ENCODE results near the gene LSM11. TPM values are rescaled to one million over a fixed set of nuclear protein-coding genes. Genes with fewer than 3 reads are reported as not detected.
"Not testable (repeated sequence)": the region's sequence is repeated elsewhere in the genome, so short reads cannot be mapped to it uniquely, and the experiment has no call there.

LSM11 gene
- total RNA-seq, result 1 to 10 TPM; 3.7 to 9.5 (median 4.7) TPM
- long read RNA-seq, donor 1, full-length matches to known transcripts, result 4 of 7 reads
- long read RNA-seq, donor 1, partial matches to known transcripts, result 0 of 7 reads
- long read RNA-seq, donor 1, other reads (novel, unspliced or antisense), result 3 of 7 reads
- long read RNA-seq, donor 2, result 0 reads

- Histone ChIP-seq H3K4me1 (ENCODE audit: low read depth) (peaks cover 16% of the 10 kb centered on the region), H3K4me3 (peak within 1 kb of the TSS; percentile 77), H3K9me3 (no peaks in the 10 kb centered on the region), H3K36me3 (ENCODE audit: low read depth) (no peaks in the 10 kb centered on the region)
- peak; percentile 100 for TF ChIP-seq CTCF (IDR thresholded peaks at IDR 0.05)
- ATAC-seq (peak; percentile 99), DNase-seq (peak; percentile 92 to 96 (median 95))
- intact Hi-C loops (cut with DNase I, micrococcal nuclease), result loop anchor here in 1 of 2 donors (5.0 to 10.0 kb wide), 2 partner anchors 76 to 599 kb away; partner anchors contain the start of gene MED7
These were observed at the start of gene LSM11 for GRCh38 chr5:157743163-157744050. TSS of gene LSM11 (plus strand) at chr5:157743712. CDS start at chr5:157743751, 39 bp downstream.

DNA sequence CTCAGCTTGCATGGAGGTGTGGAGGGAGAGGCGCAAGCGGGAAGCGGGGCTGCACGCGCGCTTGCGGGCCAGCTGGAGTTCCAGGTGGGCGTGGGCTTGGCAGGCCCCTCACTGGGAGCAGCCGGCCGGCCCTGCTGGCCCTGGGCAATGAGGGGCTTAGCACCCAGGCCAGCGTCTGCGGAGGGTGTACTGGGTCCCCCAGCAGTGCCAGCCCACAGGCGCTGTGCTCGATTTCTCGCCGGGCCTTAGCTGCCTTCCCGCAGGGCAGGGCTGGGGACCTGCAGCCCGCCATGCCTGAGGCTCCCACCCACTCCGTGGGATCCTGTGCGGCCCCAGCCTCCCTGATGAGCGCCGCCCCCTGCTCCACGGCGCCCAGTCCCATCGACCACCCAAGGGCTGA lies 49.7 kb upstream of the LSM11 start:
- intact Hi-C loops (cut with DNase I, micrococcal nuclease); H3K4me3 ChIP-seq; ATAC-seq; DNase-seq; H3K36me3 ChIP-seq (ENCODE audit: low read depth); H3K4me1 ChIP-seq (ENCODE audit: low read depth): not testable (repeated sequence)
- peaks cover 13% of the 10 kb centered on the region for H3K9me3 ChIP-seq

DNA sequence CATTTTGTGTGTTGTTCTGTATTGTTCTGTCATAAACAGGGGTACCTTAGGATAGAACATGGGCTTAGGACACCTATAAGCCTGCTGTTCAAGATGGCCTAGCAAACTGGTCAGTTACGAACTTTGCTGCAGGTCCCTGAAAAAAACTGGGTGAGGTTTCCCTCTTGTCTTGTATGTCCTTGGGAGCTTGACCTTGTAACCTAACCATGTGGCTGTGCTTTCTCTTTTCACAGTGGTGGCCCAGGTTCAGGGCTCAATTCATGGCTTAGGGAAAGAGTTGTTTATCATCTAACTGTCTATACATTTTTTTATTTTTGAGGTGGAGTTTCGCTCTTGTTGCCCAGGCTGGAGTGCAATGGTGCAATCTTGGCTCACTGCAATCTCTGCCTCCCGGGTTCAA lies 47.4 kb upstream of the LSM11 start:
- H3K4me1 ChIP-seq (ENCODE audit: low read depth); H3K4me3 ChIP-seq; intact Hi-C loops (cut with DNase I, micrococcal nuclease); DNase-seq; ATAC-seq; H3K36me3 ChIP-seq (ENCODE audit: low read depth): not testable (repeated sequence)
- peaks cover 20% of the 10 kb centered on the region for H3K9me3 ChIP-seq

DNA sequence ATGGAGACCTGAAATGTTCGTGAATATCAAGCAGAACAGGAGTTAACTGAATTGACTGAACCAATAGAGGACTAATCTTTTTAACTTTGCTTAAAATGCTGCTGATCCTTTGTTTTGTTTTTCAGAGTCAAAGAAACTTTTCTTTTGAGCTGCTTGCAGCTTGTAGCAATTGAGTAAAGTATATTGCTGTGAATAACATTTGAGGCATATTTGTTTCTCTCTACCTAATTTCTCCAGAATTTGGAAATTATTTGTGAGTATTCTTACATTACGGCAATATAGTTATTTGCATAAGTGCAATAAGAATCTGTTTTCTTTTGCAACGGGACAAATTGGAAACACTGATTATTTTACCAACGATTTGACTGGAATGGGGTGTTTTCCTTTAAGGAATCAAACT lies 44.8 kb upstream of the LSM11 start:
- ATAC-seq; H3K36me3 ChIP-seq (ENCODE audit: low read depth); H3K4me1 ChIP-seq (ENCODE audit: low read depth); intact Hi-C loops (cut with DNase I, micrococcal nuclease); DNase-seq; H3K4me3 ChIP-seq: not testable (repeated sequence)
- H3K9me3 ChIP-seq, result peaks cover 20% of the 10 kb centered on the region

DNA sequence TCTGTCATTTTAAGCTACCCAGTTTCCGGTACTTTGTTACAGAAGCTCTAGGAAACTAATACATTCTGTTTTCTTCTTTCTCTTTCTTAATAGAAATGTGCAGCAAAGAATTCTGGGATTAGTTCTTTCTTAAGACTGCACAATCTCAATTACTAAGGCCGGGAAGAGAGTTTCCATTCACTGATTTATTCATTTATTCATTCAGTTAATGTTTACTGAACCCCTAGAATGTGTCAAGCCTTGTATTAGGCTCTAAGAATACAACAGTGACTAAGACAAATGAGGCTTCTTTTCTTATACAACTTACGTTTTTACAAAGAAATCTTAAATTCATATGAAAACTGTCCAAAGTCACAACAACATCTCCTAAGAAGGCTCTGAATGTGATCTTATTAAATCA lies 39.8 kb upstream of the LSM11 start:
- TF ChIP-seq CTCF (IDR thresholded peaks at IDR 0.05), result no peak
- intact Hi-C loops (cut with DNase I, micrococcal nuclease), result no loop called here

DNA sequence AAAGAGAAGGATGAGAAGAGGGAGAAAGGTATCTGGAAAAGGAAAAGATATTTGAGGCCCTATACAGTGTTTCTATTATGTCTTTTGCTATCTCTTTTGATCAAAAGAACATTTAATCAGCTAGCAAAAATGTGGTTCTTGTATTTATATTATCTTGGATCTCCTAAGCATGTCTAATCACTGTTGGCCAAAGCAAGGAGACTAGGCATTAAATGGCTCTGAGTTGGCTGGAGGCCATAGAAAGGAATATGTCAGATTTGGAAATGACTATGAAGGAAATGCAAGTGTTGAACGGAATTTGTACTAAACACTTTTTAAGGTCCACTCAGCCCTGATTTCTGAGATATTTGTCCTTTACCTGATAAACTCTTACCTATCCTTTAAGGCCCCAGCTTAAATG lies 34.6 kb upstream of the LSM11 start:
- DNase-seq (no peak), ATAC-seq (no peak)
- Histone ChIP-seq H3K36me3 (ENCODE audit: low read depth) (no peaks in the 10 kb centered on the region), H3K4me3 (no peak overlapping the region), H3K9me3 (no peaks in the 10 kb centered on the region), H3K4me1 (ENCODE audit: low read depth) (no peaks in the 10 kb centered on the region)
- intact Hi-C loops (cut with DNase I, micrococcal nuclease), result no loop called here
- no peak for TF ChIP-seq CTCF (IDR thresholded peaks at IDR 0.05)

More for the DNA sequence above, 39.8 kb upstream of the LSM11 start:
- H3K4me1 ChIP-seq (ENCODE audit: low read depth), result no peaks in the 10 kb centered on the region
- DNase-seq (no peak), ATAC-seq (no peak)
- no peaks in the 10 kb centered on the region for H3K36me3 ChIP-seq (ENCODE audit: low read depth)
- no peak overlapping the region for H3K4me3 ChIP-seq
- peaks cover 8% of the 10 kb centered on the region for H3K9me3 ChIP-seq

- no peaks in the 10 kb centered on the region for H3K9me3 ChIP-seq
- no peaks in the 10 kb centered on the region for H3K36me3 ChIP-seq (ENCODE audit: low read depth)
- intact Hi-C loops (cut with DNase I, micrococcal nuclease), result no loop called here
- DNase-seq, result no peak
- no peak for TF ChIP-seq CTCF (IDR thresholded peaks at IDR 0.05)
- no peaks in the 10 kb centered on the region for H3K4me1 ChIP-seq (ENCODE audit: low read depth)
- no peak overlapping the region for H3K4me3 ChIP-seq
- ATAC-seq, result no peak
These were observed 34.2 kb upstream of the LSM11 start for GRCh38 chr5:157709346-157709745.

Data from mucosa of descending colon (tissue), 3 donors.